Right lobe of liver (tissue), 6 donors: ENCODE data around the gene GPR158. TPM values are rescaled to one million over a fixed set of nuclear protein-coding genes. Genes with fewer than 3 reads are reported as not detected.

ENCODE experiments used
- ATAC-seq, 4 donors: fragments of 200-7000 bp; cut with Tn5 transposase; one replicate each; pipeline ENCODE4 v1.9.1; 2020; ENCODE audit warnings: mild to moderate bottlenecking in 4 of 4, moderate library complexity in 4 of 4
- DNase-seq, 3 donors: peaks; one replicate each; pipeline ENCODE4 v3.0.0-alpha.2; 2020
- H3K27ac ChIP-seq, 3 donors: fragments of 200-600 bp; one replicate each; pipeline ENCODE4 v1.8.0; 2022
- H3K27me3 ChIP-seq, 2 donors: fragments of 200-600 bp; one replicate each; pipeline ENCODE4 v1.8.0; 2022
- H3K36me3 ChIP-seq, 4 donors: fragments of 200-600 bp; sonication (generic) in 1 of 4; one replicate each; pipeline versions ENCODE4 v1.5.1 to v1.8.0; 2017 to 2022; ENCODE audit warnings: control low read depth in 1 of 4
- H3K4me1 ChIP-seq, 4 donors: fragments of 200-600 bp; sonication (generic) in 1 of 4; one replicate each; pipeline versions ENCODE4 v1.5.1 to v1.8.0; 2017 to 2022; ENCODE audit warnings: control low read depth in 1 of 4
- H3K4me3 ChIP-seq, 3 donors: fragments of 200-600 bp; one replicate each; pipeline ENCODE4 v1.8.0; 2022
- H3K9me3 ChIP-seq, 4 donors: fragments of 200-600 bp; sonication (generic) in 1 of 4; one replicate each; pipeline versions ENCODE4 v1.5.1 to v1.8.0; 2017 to 2022; ENCODE audit warnings: control low read depth in 1 of 4
- CTCF ChIP-seq, 4 donors: fragments of 200-600 bp in 3 of 4; fragments of 450-650 bp in 1 of 4; IDR thresholded peaks; one replicate each; pipeline versions ENCODE4 v1.5.1 to v1.8.0; 2016 to 2022; ENCODE audit warnings: antibody characterized with exemption in 4 of 4, mild to moderate bottlenecking in 2 of 4
- POLR2A ChIP-seq: fragments of 450-650 bp; IDR thresholded peaks from one replicate; pipeline ENCODE4 v1.6.1; 2017; ENCODE audit warnings: antibody characterized with exemption, mild to moderate bottlenecking
- WGBS: methylation state at CpG from one replicate; pipeline ENCODE4 v1.1.6; 2018; ENCODE audit warnings: low coverage, low lambda C conversion rate; ENCODE audit not compliant: insufficient coverage; ENCODE audit errors: missing lambda C conversion rate; 5-methylcytosine and 5-hydroxymethylcytosine counted together
- intact Hi-C, 2 donors: fragments of 100-400 bp; cut with DNase I; formaldehyde crosslinking; loops; one replicate each; pipeline versions ENCODE4 v1.11.2 to v1.14.1; 2022
- total RNA-seq, 6 experiments: library from RNA; depleted of rRNA in 2 of 6; stranded (reverse); fragments of >200 nt in 2 of 6; fragmentation: NEBNext Ultra II Directional in 3 of 6; extraction: Animal tissue kit (Norgen Biotek cat#: 25700) in 3 of 6; gene quantifications; one replicate each; pipeline versions ENCODE4 v1.1.0 to v1.2.4, GENCODE V29; 2016 to 2023
- donor health status: DM: no; HTN: yes; CAD: no.
- donor health status: DM: no; HTN: no; CAD: no.
- donor health status: DM: no; HTN: no; CAD: no.
- donor health status: DM: no; HTN: yes; CAD: no.
- donor health status: DM: no; HTN: yes; CAD: no.

Gene GPR158
- total RNA-seq, 6 experiments from 2014 or later, result 0.04 to 0.14 TPM; not detected in 4

GRCh38 chr10:25562547-25562946, 387.7 kb downstream of the GPR158 start:
- Histone ChIP-seq H3K9me3 (no peaks in the 10 kb centered on the region), H3K36me3 (no peaks in the 10 kb centered on the region), H3K27ac (no peak overlapping the region), H3K27me3 (no peaks in the 10 kb centered on the region), H3K4me1 (no peaks in the 10 kb centered on the region), H3K4me3 (no peak overlapping the region)
- TF ChIP-seq POLR2A, result no peak
- TF ChIP-seq CTCF (IDR thresholded peaks at IDR 0.05), result no peak
- DNase-seq (no peak), ATAC-seq (no peak)
- intact Hi-C loops, result no loop called here
- WGBS, result 64% methylated on average over 4 of the region's 4 CpGs

- no peak overlapping the region for H3K27ac ChIP-seq
- DNase-seq, result no peak
- WGBS, result 43% methylated on average over 6 of the region's 6 CpGs
Measured at GRCh38 chr10:25564351-25564750, 389.6 kb downstream of the GPR158 start.

GRCh38 chr10:25565570-25565969, 390.8 kb downstream of the GPR158 start:
- Histone ChIP-seq H3K27me3 (no peaks in the 10 kb centered on the region), H3K9me3 (no peaks in the 10 kb centered on the region), H3K4me1 (no peaks in the 10 kb centered on the region), H3K27ac (no peak overlapping the region), H3K36me3 (no peaks in the 10 kb centered on the region), H3K4me3 (no peak overlapping the region)
- 32% methylated on average over 7 of the region's 7 CpGs for WGBS
- intact Hi-C loops, result no loop called here
- ATAC-seq, result no peak
- DNase-seq, result no peak
- no peak for TF ChIP-seq POLR2A
- no peak for TF ChIP-seq CTCF (IDR thresholded peaks at IDR 0.05)

More at GRCh38 chr10:25564351-25564750, 389.6 kb downstream of the GPR158 start:
- ATAC-seq, result no peak
- no peaks in the 10 kb centered on the region for H3K36me3 ChIP-seq
- no peak overlapping the region for H3K4me3 ChIP-seq
- no peak for TF ChIP-seq POLR2A
- TF ChIP-seq CTCF (IDR thresholded peaks at IDR 0.05), result no peak
- no peaks in the 10 kb centered on the region for H3K4me1 ChIP-seq
- intact Hi-C loops, result no loop called here
- H3K9me3 ChIP-seq, result no peaks in the 10 kb centered on the region
- H3K27me3 ChIP-seq, result no peaks in the 10 kb centered on the region

GRCh38 chr10:25573316-25573715, 398.5 kb downstream of the GPR158 start:
- intact Hi-C loops, result no loop called here
- no peaks in the 10 kb centered on the region for H3K4me1 ChIP-seq

More at GRCh38 chr10:25573316-25573715, 398.5 kb downstream of the GPR158 start:
- WGBS, result 40% methylated on average over 3 of the region's 3 CpGs
- H3K27ac ChIP-seq, result no peak overlapping the region
- TF ChIP-seq POLR2A, result no peak
- no peak for TF ChIP-seq CTCF (IDR thresholded peaks at IDR 0.05)
- ATAC-seq (no peak), DNase-seq (no peak)
- H3K4me3 ChIP-seq, result no peak overlapping the region
- no peaks in the 10 kb centered on the region for H3K9me3 ChIP-seq
- H3K27me3 ChIP-seq, result no peaks in the 10 kb centered on the region
- H3K36me3 ChIP-seq, result no peaks in the 10 kb centered on the region
